Adrenal gland (tissue), 12 donors: ENCODE data around the gene ARL3. TPM values are rescaled to one million over a fixed set of nuclear protein-coding genes. Genes with fewer than 3 reads are reported as not detected.

Experiments used
- DNase-seq, 7 donors: peaks; one replicate each; pipeline ENCODE4 v3.0.0-alpha.2; 2019 to 2020
- H3K27ac ChIP-seq, 5 donors: fragments of 200-600 bp; sonication (generic) in 4 of 5; 1 replicate in 3 of 5; 2 replicates in 2 of 5; pipeline versions ENCODE4 v1.5.1 to v1.8.0; 2016 to 2020; ENCODE audit warnings: mild to moderate bottlenecking in 1 of 5
- H3K27me3 ChIP-seq: fragments of 200-600 bp; 2 replicates; pipeline ENCODE4 v1.8.0; 2021
- H3K36me3 ChIP-seq, 2 donors: fragments of 200-600 bp; replicated peaks in 1 of 2; 1 replicate in 1 of 2; 2 replicates in 1 of 2; pipeline versions ENCODE4 v1.5.1 to v1.8.0; 2018 to 2022
- H3K4me1 ChIP-seq, 2 donors: fragments of 200-600 bp; replicated peaks in 1 of 2; 1 replicate in 1 of 2; 2 replicates in 1 of 2; pipeline versions ENCODE4 v1.5.1 to v1.8.0; 2018 to 2021
- H3K4me3 ChIP-seq, 4 donors: fragments of 200-600 bp; sonication (generic) in 3 of 4; one replicate each; pipeline ENCODE4 v1.5.1; 2016 to 2018
- H3K9me3 ChIP-seq, 3 donors: fragments of 200-600 bp; sonication (generic) in 1 of 3; replicated peaks in 1 of 3; 1 replicate in 2 of 3; 2 replicates in 1 of 3; pipeline versions ENCODE4 v1.5.1 to v1.8.0; 2016 to 2021
- POLR2A ChIP-seq, 2 donors: fragments of 450-650 bp; IDR thresholded peaks; one replicate each; pipeline ENCODE4 v1.6.1; 2017; ENCODE audit warnings: antibody characterized with exemption in 2 of 2, mild to moderate bottlenecking in 2 of 2, moderate library complexity in 1 of 2
- WGBS, 4 donors: extraction: QIAGEN DNeasy Blood & Tissue Kit in 2 of 4; methylation state at CpG; one replicate each; pipeline versions ENCODE4 v1.1.5 to v1.1.7; 2013 to 2017; 5-methylcytosine and 5-hydroxymethylcytosine counted together
- intact Hi-C, 2 donors: fragments of 100-400 bp; cut with DNase I; formaldehyde crosslinking; loops; one replicate each; pipeline versions ENCODE4 v1.14.1 to v1.15.0; 2022 to 2023
- polyA plus RNA-seq, 3 donors: library from polyadenylated mRNA; stranded (reverse); fragments of 200-250 nt in 2 of 3; fragments of 350-450 nt in 1 of 3; fragmentation: Illumina TruSeq in 1 of 3; extraction: RNeasy Lipid Tissue Mini Kit (QIAGEN cat#74804) in 1 of 3; gene quantifications; one replicate each; pipeline ENCODE4 v1.2.3, GENCODE V29; 2013 to 2014
- total RNA-seq, 9 donors: library from RNA; depleted of rRNA in 4 of 9; stranded (reverse); fragments of >200 nt in 4 of 9; fragments of 120-200 nt in 1 of 9; fragmentation: NEBNext Ultra II Directional in 1 of 9; extraction: Animal tissue kit (Norgen Biotek cat#: 25700) in 1 of 9; gene quantifications; one replicate each; pipeline versions ENCODE4 v1.1.0 to v1.2.4, GENCODE V29; 2013 to 2023
- TF ChIP-seq, protein P1 (sequence below), 6 experiments: fragments of 450-650 bp in 4 of 6; fragments of 200-600 bp in 2 of 6; sonication (generic) in 1 of 6; IDR thresholded peaks; 1 replicate in 5 of 6; 2 replicates in 1 of 6; pipeline versions ENCODE4 v1.5.1 to v1.8.0; 2016 to 2021; ENCODE audit warnings: antibody characterized with exemption in 6 of 6, mild to moderate bottlenecking in 2 of 6, moderate library complexity in 1 of 6
- donor health status: healthy with polysubstance abuse.
- donor health status: Bipolar disorder and iron deficiency.
- donor health status: DM: yes; HTN: yes; CAD: no.
- donor health status: DM: no; HTN: no; CAD: no.
- donor health status: DM: no; HTN: no; CAD: no.
- donor health status: DM: yes; HTN: yes; CAD: no.

ARL3 gene
- total and polyA plus RNA-seq, 12 donors = 4.8 to 20.5 (median 8.8) TPM

DNA sequence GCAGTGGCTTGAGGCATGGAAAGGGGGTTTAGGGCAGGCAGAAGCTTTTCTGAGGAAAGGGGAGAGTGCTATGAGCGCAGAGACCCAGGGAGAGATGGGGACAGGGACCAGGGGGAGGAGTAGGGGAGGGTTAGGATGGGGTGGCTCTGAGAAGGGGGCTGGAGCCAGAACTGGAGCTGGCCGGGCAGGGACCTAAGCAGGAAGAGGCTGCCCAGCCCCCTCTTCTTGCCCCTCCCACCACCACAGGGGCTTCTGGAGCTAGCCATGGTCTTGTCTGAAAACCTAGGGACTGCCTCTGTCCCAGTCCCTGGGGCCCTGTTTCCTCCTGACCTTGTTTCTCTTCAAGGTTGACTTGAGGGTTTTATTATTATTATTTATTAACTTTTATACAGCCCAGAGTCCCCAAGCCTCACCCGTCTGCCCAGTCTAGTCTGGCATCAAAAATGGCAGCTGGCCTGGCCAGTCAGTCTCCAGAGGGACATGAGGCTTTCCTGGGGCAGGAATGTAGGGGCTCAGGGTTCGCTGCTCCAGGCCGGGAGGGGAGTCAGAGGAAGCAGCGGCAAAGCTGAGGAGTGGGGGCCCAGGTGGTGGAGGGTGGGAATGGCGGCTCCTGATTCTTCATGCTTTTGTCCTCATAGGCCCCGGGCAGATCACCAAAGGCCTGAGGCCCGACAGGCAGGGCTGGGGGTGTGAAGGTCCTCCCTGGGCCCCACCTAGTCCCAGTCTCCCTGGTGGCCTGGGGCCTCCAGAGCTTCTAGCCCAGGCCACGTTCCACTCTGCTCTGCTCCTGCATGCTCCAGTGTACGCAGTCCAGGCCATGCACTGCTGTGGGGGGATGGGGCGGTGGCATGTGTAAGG is 64.2 kb downstream of the ARL3 start:
- Histone ChIP-seq H3K4me3 (peak overlapping the region in 1 of 4 donors; percentile 82), H3K4me1 (peaks cover 52 to 76% of the 10 kb centered on the region in 2 donors)
- no peak for TF ChIP-seq POLR2A (IDR thresholded peaks at IDR 0.05)
- TF ChIP-seq, protein P1, sequence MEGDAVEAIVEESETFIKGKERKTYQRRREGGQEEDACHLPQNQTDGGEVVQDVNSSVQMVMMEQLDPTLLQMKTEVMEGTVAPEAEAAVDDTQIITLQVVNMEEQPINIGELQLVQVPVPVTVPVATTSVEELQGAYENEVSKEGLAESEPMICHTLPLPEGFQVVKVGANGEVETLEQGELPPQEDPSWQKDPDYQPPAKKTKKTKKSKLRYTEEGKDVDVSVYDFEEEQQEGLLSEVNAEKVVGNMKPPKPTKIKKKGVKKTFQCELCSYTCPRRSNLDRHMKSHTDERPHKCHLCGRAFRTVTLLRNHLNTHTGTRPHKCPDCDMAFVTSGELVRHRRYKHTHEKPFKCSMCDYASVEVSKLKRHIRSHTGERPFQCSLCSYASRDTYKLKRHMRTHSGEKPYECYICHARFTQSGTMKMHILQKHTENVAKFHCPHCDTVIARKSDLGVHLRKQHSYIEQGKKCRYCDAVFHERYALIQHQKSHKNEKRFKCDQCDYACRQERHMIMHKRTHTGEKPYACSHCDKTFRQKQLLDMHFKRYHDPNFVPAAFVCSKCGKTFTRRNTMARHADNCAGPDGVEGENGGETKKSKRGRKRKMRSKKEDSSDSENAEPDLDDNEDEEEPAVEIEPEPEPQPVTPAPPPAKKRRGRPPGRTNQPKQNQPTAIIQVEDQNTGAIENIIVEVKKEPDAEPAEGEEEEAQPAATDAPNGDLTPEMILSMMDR (IDR thresholded peaks at IDR 0.05) = no peak

DNA sequence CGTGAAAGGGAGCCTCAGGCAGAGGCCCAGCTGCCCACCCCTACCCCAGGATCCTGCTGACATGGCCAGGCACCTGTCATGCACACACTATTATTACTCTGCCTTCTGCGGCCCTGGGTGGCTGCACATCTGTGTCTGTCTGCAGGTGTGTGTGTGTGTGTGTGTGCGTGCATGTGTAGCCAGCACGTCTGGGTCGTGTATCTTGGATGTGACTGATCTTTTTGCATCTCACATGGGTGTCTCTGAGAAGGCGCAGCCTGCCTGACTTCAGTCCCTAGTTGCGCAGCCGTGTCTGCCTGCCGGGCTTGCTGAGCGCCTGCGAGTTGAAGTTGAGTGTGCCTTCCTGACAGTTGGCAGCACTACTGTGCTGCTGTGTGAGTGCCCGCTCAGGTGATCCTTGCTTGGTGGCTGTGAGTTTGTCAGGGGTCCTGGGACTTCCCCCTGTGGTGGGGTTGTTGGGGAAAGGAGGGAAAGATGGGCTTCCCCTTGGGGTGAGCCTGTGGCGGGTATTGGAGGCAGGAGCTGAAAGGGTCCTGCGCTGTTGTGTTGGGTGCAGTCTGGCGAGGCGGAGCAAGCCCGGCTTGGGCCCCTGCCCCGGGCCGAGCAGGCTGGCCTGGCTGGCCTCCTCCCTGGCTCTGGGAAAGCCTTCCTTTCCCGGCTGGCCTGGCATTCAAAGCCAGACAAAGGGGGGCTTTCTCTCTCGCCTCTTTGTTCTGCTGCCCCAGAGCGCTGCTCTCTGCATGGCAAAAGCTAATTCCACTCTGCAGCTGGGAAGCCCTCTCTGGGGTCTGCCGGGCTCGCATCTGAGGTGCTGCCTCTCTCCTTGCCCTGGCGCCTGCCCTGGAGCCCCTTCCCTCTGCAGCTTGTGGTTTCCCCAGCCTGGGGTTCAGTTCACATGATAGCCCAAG is 65.1 kb downstream of the ARL3 start:
- Histone ChIP-seq H3K4me1 (peaks cover 56 to 74% of the 10 kb centered on the region in 2 donors), H3K36me3 (peaks cover 0 to 25% of the 10 kb centered on the region in 2 donors), H3K4me3 (peak overlapping the region in 1 of 4 donors; percentile 82), H3K27ac (peak overlapping the region in 4 of 5 donors; percentile 9 to 98 (median 56)), H3K9me3 (no peaks in the 10 kb centered on the region), H3K27me3 (no peaks in the 10 kb centered on the region)
- TF ChIP-seq POLR2A (IDR thresholded peaks at IDR 0.05) = peak in 1 of 2 donors; percentile 23
- TF ChIP-seq, protein P1 (IDR thresholded peaks at IDR 0.05) = no peak
- intact Hi-C loops = no loop called here
- WGBS, 4 donors = 21 to 41% (median 28%) methylated on average over 4 to 25 of the region's 25 CpGs
- peak in 3 of 7 donors; percentile 57 to 81 (median 64) for DNase-seq

More for the DNA sequence above, 64.2 kb downstream of the ARL3 start:
- Histone ChIP-seq H3K27me3 (no peaks in the 10 kb centered on the region), H3K36me3 (peaks cover 0 to 32% of the 10 kb centered on the region in 2 donors), H3K9me3 (no peaks in the 10 kb centered on the region), H3K27ac (peak overlapping the region in 4 of 5 donors; percentile 9 to 97 (median 39))
- intact Hi-C loops = no loop called here
- DNase-seq = no peak
- 58 to 67% (median 65%) methylated on average over 9 to 12 of the region's 12 CpGs for WGBS, 4 donors

DNA sequence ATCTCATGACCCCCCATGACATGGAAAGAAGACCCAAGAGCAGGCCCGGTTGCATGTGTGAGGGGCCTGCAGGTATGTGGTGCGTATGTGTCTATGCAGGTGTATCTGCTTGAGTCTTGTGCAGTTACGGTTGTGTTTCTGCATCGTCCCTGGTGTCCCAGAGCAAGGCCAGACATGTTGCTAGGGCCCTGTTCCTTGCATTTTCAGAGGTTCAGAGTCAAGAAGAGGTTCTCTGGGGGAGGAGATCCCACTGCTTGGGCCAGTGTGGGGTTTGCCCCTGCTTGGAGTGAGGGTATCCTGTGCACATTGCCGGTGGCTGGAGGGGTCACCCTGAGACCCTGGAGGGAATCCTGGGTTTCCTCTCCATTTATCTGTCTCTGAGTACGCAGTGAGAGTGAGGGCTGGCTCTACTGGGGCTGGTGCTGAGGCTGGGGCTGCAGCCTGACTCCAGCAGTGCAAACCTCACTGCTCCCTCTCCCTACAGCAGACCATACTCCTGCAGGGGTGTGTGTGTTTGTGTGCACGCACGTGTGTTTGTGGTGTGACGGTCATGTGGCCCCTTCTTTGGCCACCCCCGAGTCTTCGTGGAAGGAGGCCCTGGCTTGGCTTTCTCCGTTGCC is 65.8 kb downstream of the ARL3 start:
- peak overlapping the region in 1 of 4 donors; percentile 82 for H3K4me3 ChIP-seq
- DNase-seq = no peak
- no peaks in the 10 kb centered on the region for H3K27me3 ChIP-seq
- WGBS, 4 donors = 25 to 56% (median 35%) methylated on average over 7 to 12 of the region's 12 CpGs
- no peaks in the 10 kb centered on the region for H3K9me3 ChIP-seq
- intact Hi-C loops = no loop called here
- TF ChIP-seq POLR2A (IDR thresholded peaks at IDR 0.05) = no peak
- TF ChIP-seq, protein P1 (IDR thresholded peaks at IDR 0.05) = no peak
- peaks cover 56 to 66% of the 10 kb centered on the region in 2 donors for H3K4me1 ChIP-seq
- peak overlapping the region in 2 of 5 donors; percentile 97 to 98 for H3K27ac ChIP-seq
- peaks cover 0 to 18% of the 10 kb centered on the region in 2 donors for H3K36me3 ChIP-seq
